IPS-11a (cell line): Measurements from ENCODE around the gene SMIM28.

Source experiments
- H3K4me3 ChIP-seq: one replicate; pipeline ENCODE4 v1.5.1; 2013; ENCODE audit warnings: low read depth, low read length, control low read depth

Gene SMIM28

DNA sequence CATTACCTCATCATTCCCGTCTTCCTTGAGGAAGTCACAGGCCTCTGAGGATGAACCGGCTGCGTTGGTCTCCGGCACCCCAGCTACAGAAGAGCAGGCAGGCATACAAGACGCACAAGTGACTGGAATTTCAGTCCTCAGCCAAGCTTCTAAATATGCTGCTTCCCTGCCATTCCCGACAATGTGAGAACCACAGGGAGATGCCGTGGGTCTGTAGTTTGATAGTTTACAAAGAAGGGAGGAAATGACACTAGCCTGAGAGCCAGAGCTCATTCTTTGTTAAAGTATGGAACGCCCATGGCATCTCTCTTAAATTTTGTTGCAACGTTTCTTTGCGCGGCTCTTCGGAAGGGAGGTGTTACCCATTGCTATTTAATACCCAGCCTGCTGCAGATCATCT lies 52.1 kb downstream of the SMIM28 start:
- no peak overlapping the region for H3K4me3 ChIP-seq

DNA sequence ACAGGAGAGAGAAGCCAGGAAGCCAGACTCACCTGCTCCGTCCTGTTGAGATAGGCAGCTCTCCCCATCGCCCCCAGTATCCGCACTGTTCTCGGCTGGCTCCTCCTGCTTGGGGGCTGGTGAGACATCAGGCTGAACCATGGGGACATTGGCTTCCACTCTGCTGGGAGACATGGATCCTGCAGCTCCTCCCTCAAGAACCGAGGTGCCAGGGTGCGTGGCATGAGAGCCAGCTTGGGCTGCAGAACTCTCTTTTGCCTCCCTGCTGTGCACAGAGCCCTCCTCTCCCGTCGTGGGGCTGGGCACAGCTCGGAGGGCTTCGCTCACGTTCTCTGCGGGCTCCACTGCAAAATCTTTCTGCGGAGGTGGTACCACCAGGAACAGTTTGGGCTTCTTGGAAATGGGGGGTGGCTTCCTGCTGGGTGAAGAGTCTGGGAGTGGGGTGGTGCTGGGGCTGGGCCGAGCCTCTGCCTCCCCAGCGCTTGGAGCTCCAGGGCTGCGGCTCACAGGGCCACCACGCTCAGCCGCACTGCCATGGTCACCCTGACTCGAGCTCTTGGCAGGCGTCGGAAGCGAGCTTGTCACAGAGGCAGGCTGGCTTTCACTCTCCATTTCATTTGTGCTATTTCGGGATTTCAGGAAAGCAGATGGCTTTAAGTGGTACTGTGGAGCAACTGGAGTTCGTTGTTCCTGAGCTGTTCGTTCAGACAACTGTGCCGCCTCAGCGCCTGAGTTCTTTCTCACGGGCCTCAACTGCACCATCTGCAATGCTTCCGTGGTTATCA lies 52.8 kb downstream of the SMIM28 start:
- no peak overlapping the region for H3K4me3 ChIP-seq

- H3K4me3 ChIP-seq = no peak overlapping the region
These were observed 53.8 kb downstream of the SMIM28 start for GRCh38 chr6:138431256-138432062.

DNA sequence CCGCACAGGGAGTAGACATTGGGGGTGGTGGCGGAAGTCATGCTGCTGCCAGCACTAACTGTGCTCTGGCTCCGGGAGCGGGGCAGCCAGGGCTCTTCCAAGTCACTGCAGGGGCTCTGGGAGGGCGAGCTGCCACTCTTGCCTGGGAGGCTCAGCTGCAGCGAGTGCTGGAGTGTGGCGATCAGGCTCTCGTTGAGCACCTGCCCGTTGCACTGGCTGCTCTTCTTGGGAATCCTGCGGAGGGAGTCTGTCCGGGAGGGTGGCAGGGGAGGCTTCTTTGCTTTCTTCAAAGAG lies 54.3 kb downstream of the SMIM28 start:
- H3K4me3 ChIP-seq = no peak overlapping the region
